Placental pericyte (primary cell): ENCODE measurements around the gene FBLN1. TPM values are rescaled to one million over a fixed set of nuclear protein-coding genes. Genes with fewer than 3 reads are reported as not detected.

ENCODE experiments used
- small RNA-seq: library from RNA; depleted of rRNA; stranded (forward); fragments of <200 nt; gene quantifications from one replicate; pipeline ENCODE3, GENCODE V24; 2012; ENCODE audit warnings: low replicate concordance
- total RNA-seq: library from RNA; depleted of rRNA; stranded (reverse); fragments of >200 nt; gene quantifications from 2 replicates; pipeline ENCODE4 v1.2.3, GENCODE V29; 2012

The FBLN1 gene, protein sequence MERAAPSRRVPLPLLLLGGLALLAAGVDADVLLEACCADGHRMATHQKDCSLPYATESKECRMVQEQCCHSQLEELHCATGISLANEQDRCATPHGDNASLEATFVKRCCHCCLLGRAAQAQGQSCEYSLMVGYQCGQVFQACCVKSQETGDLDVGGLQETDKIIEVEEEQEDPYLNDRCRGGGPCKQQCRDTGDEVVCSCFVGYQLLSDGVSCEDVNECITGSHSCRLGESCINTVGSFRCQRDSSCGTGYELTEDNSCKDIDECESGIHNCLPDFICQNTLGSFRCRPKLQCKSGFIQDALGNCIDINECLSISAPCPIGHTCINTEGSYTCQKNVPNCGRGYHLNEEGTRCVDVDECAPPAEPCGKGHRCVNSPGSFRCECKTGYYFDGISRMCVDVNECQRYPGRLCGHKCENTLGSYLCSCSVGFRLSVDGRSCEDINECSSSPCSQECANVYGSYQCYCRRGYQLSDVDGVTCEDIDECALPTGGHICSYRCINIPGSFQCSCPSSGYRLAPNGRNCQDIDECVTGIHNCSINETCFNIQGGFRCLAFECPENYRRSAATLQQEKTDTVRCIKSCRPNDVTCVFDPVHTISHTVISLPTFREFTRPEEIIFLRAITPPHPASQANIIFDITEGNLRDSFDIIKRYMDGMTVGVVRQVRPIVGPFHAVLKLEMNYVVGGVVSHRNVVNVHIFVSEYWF
- 15.6 and 278 TPM in 2 replicates for total RNA-seq

DNA sequence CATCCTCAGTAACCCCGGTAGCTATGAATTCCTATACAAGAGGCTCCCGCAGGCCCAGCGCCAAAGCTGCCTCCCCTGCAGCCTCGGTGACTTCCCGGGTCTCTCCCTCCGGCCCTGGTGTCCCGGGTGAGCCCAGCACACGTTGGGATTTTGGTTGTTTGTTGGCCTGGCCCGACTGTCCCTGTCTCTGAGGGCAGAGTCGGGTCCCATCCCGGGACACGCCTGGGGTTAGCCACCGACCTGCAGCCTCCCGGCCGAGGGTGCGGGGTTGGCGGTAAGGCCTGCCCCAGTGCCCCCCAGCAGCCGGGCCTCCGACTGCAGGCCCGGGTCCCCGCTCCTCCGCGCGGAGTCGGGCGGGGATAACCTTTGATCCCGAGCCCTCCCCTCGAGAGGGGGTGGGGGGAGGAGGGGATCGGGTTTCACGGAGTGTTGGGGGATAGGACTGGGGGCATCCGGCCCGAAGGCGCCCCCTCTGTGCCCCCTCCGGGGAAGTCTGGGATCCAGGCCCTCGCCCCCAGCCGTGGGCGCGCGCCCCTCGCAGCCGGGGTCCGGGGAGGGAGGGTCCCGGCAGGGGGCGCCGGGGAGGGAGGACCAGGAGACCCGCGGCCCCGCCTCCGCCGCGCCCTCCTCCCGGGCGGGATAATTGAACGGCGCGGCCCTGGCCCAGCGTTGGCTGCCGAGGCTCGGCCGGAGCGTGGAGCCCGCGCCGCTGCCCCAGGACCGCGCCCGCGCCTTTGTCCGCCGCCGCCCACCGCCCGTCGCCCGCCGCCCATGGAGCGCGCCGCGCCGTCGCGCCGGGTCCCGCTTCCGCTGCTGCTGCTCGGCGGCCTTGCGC lies at the start of gene FBLN1:
Gene FBLN1, plus strand, starts transcription at position 669 of the 835 bp plus-strand sequence. Its CDS starts 103 bp downstream, at position 772.

Small RNA genes lying within 50 kb of the gene (small RNA-seq; reads per million reads assigned to genes)
- not detected for gene RNU6-1161P

Other genes starting within 250 kb of the FBLN1 start
- not detected in 2 replicates for gene UPK3A, start 217.9 kb upstream of the FBLN1 start, total RNA-seq
- 14.5 and 23.4 TPM in 2 replicates for gene FAM118A, start 192.9 kb upstream of the FBLN1 start, total RNA-seq
- not detected in 2 replicates for gene SMC1B, start 89.3 kb upstream of the FBLN1 start, total RNA-seq
- gene RIBC2, start 89.2 kb upstream of the FBLN1 start, total RNA-seq = 0.44 and 3.1 TPM in 2 replicates
- 119 and 148 TPM in 2 replicates for gene ATXN10, start 169.0 kb downstream of the FBLN1 start, total RNA-seq